Activated CD8-positive, alpha-beta memory T cell treated with anti-CD3 and anti-CD28 coated beads for 48 hours (primary cell): ENCODE data around the gene SYN1.
"Not testable (repeated sequence)": the region's sequence is repeated elsewhere in the genome, so short reads cannot be mapped to it uniquely, and the experiment has no call there.

Source experiments
- DNase-seq, 3 experiments: peaks; one replicate each; pipeline ENCODE4 v3.0.0-alpha.2; 2020; ENCODE audit warnings: low read depth in 2 of 3, low spot score in 2 of 3

Gene SYN1

GRCh38 chrX:47603125-47603524, 16.5 kb downstream of the SYN1 start:
- not testable (repeated sequence) for DNase-seq

- no peak for DNase-seq
Observed at GRCh38 chrX:47597222-47597621, 22.4 kb downstream of the SYN1 start.

DNA sequence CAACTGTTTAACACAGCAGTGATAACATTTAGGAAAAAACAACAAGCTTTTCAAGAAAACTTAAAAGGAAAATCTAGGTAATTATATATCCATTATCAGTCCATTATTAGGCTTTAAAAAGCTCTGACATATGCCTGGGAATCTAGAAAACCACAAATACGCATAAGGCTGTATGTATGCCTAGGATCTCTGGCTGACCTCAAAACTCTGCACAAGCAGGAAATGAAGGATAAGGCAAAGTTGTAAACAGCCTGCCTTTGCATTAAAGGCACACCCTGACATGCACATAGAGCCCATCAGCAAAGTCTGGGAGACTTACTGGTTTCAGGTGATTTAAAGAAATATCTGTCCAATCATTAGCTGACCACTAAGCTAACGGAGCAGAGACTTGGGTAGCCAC, 23.4 kb downstream of the SYN1 start:
- DNase-seq = no peak

DNA sequence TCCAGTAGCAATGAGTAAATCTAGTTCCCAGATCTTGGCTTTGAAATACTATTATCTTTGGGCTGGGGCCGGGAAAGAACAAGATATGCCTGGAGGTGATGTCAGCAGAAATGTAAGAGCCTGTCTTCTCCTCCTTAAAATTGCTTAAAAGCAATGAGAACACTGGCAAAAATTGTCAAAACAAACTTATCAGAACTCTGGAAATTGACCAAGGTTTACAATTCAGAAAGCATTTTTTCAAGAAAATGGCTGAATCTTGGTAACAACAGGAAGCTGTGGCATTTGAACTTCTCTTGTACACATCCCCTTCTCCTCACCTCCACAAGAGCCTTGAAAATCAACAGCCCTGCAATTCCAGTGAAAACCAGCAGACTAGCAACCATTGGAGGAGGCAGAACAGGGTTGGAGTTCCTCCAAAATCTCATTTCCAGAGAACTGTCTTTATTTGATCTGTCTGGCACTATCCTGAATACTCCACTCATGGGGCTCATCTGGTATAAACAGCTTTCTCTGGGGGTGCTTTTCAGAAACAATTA, 23.9 kb downstream of the SYN1 start:
- DNase-seq = no peak

DNA sequence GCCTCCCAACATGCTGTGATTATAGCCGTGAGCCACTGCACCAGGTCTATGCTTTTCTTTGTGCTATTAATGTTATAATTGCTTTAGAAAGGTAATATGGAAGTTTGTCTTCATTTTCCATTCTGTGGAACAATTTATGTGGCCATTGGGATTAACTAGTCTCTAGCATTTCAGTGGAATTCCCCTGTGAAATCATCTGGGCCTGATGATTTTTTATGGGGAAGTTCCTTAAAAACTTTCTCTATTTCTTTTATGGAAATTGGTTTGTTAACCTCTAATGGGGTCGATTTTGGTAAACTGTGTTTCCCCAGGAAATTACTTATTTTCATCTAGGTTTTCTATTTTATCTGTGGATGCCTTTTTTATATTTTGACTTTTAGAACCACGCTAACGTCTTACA, 26.1 kb downstream of the SYN1 start:
- DNase-seq = no peak

DNA sequence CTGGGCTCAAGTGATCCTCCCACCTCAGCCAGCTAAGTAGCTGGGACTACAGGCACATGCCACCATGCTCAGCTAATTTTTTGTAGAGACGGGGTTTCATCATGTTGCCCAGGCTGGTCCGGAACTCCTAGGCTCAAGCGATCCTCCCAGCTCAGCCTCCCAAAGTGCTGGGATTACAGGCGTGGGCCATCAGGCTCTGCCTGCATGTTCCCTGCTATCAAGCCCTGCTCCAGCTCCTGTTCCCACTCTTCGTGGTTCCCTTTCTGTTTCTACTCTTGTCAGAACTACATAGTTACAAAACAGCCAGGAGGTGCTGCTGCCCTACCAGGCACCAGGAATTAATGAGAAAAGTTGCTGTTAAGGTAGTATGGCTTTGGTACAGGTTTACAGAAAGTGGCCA, 28.7 kb downstream of the SYN1 start:
- DNase-seq = no peak

DNA sequence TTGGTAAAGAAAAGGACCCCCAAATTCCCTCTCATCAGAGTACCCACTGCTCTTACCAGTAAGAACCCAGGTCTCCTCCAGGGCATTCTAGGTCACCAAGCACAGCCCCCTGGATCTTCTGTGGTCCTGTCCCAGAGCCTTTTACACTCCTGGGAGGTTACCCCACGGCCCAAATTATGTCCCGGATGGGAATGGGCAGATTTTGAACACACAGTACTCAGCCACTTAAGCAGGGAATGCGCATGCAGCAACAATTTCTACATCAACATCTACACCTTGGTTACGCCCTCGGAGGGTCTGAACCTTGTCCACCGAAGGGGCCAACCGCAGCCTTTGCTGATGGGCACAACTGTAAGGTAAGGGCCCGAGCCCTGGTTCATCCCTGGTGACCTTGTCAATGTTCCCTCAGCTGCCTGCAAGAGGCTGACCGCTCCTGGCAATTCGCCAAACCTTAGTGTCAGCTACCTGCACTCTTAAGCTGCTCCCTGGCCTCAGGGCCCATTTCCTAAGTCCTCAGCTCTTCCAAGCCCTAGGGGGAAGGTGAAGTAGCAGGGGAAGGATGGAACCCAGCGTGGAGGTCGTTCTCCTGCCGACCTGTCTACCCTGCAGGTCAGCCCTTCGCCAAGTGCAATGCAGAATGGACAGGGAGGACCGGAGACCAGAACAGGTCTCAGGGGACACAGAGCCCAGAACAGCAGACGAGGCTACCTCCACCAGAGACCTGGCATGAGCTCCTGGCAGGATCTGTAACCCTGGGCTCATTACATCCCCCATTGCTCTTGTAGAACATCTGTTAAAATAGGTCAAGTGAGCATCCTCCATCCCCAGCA, 31.5 kb downstream of the SYN1 start:
- no peak for DNase-seq

DNA sequence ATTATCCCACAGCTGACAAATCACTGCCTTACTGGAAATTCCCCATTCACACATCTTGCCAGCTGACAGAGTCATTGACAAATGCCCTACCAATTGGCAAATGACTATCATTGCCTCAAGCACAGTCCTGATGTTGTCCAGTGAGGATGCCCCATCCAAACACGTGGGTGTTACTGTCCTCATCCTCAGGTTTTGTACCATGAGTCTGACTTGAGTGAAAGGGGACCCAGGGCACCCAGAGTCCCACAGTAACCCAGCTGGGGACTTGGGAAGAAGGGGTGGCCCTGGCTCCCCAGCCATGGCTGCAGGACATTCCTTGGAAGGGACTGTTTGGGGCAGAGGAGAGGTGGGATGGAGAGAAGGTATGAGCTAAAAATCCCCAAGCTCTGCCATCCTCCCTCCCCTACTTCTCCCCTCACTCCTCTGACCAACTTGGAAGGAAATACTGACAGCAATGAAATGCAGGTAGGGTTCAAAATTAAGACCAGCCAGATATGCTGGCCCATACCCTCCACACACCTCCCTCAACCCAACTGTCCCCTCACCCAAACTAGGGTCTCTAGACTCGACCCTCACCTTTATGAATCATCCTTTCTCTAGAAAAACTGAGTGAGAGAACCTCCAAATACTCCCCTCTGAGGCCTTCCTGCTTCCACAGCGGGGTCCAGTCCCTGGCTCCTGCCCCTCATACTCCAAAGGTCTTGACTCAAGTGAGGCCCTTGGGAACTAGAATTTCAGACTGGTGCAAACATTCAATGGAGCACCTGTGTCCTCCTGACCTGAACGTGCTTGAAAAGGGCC, 32.4 kb downstream of the SYN1 start:
- no peak for DNase-seq

DNA sequence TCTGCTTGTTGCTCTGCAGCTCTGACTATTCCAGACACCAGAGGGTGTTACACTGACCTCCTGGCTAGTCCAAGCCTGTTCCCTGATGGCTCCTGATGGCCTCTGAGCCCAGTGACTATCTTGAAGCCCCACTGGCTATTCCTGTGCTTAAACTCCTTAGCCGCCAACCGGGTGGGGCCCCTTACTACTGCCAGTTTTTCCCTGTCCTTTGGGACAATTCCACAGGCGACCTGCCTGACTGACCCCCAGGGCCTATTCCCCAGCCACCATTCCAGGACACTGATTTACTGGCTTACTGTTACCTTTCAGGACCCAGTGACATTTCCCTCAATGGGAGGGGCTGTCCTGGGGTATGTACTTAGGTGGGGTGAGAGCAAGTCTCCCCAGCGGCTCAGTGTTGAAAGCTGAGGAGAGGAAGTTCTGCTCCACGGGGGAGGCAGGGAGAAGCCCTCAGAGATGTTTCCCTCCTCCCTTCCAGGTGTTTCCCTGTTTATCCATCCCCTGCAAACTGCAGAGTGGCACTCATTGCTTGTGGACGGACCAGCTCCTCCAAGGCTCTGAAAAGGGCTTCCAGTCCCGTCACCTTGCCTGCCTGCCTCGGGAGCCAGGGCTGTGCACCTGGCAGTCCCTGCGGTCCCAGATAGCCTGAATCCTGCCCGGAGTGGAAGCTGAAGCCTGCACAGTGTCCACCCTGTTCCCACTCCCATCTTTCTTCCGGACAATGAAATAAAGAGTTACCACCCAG, 33.4 kb downstream of the SYN1 start:
- DNase-seq = no peak

DNA sequence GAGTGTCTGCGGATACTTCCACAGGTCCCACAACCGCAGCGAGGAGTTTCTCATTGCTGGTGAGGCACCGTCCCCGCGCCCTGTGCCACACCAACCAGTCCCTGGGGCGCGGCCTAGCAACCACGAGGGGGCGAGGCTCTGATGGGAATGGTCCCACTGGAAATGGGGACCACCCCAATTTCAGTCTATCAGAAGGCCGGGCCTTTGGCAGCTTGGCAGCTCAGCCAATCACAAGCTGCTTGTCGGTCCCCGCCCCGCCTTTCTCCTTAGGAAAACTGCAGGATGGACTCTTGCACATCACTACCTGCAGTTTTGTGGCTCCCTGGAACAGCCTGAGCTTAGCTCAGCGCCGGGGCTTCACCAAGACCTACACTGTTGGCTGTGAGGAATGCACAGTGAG, 34.4 kb downstream of the SYN1 start:
- no peak for DNase-seq

DNA sequence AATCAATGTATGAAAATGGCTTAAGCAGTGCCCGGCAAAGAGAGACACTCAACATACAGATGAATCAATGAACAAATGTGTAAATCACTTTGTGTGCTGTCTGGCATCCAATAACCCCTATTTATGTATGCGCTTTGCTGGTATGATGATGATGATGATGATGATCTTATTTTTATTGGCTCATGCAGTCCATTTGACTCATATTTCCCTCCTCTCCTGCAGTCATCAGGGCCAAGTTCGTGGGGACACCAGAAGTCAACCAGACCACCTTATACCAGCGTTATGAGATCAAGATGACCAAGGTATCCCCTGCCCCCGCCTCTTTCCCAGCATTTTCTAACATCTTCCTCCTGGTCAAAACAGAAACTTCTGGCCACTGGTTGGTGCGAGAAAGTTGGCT, 34.9 kb downstream of the SYN1 start:
- DNase-seq = no peak

GRCh38 chrX:47583240-47583861, 36.3 kb downstream of the SYN1 start:
- no peak for DNase-seq

GRCh38 chrX:47581731-47582647, 37.7 kb downstream of the SYN1 start, which contains the start of gene TIMP1:
TIMP1 (plus strand) TSS chrX:47582436; CDS start chrX:47583416, 980 bp downstream.
- peak; percentile 35 to 60 (median 41) for DNase-seq

GRCh38 chrX:47579537-47579936, 40.1 kb downstream of the SYN1 start:
- DNase-seq = peak in 1 of 3 experiments; percentile 10

- DNase-seq = no peak
Observed at GRCh38 chrX:47578692-47579091, 41.0 kb downstream of the SYN1 start.

GRCh38 chrX:47577901-47578300, 41.8 kb downstream of the SYN1 start:
- DNase-seq = no peak

- no peak for DNase-seq
Observed at GRCh38 chrX:47577424-47577823, 42.2 kb downstream of the SYN1 start.

DNA sequence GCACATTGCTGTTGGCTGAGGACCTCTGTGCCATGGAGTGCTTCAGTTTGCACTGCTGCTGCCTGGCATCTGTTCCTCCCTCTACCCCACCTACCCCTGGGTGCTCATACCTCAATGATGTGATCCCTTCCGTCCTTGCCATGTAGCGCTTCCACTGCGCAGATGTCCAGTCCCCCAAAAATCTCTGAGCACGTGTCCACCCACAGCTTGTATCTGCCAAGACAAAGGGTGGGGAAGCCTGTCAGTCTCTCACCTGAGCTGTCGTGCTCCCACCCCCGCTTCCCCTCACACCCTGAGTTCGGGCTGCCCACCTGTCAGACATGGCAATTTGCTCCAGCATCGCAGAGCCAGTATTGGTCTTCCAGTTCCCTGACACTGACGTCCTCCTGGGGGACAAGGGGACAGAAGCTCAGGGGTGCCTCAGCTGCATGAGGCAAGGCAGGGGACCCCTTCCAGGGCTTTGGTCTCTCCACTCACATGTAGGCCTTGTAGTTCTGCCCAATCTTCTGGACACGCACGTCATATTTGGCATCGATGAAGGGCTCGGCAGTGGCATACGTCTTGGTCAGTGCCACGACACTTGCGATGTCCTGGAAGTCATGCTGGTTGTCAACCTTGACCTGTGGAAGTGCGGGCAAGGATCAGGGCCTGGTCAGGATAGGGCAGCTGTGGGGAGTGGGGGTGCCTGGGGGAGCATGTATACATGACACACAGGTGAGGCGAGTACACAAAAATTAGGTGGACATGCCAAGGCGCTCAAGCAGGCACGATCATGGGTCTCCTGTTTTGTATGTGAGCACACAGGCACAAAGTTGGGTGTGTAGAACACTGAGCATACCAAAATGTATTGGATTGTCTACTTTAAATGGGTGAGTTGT, 43.4 kb downstream of the SYN1 start:
- DNase-seq = no peak
